ENCODE results near the gene SLC45A1. TPM values are rescaled to one million over a fixed set of nuclear protein-coding genes. Genes with fewer than 3 reads are reported as not detected.

Gene SLC45A1
- total and polyA plus RNA-seq, 8 donors, result 1.1 to 3.0 (median 2.4) TPM; not detected in 3

DNA sequence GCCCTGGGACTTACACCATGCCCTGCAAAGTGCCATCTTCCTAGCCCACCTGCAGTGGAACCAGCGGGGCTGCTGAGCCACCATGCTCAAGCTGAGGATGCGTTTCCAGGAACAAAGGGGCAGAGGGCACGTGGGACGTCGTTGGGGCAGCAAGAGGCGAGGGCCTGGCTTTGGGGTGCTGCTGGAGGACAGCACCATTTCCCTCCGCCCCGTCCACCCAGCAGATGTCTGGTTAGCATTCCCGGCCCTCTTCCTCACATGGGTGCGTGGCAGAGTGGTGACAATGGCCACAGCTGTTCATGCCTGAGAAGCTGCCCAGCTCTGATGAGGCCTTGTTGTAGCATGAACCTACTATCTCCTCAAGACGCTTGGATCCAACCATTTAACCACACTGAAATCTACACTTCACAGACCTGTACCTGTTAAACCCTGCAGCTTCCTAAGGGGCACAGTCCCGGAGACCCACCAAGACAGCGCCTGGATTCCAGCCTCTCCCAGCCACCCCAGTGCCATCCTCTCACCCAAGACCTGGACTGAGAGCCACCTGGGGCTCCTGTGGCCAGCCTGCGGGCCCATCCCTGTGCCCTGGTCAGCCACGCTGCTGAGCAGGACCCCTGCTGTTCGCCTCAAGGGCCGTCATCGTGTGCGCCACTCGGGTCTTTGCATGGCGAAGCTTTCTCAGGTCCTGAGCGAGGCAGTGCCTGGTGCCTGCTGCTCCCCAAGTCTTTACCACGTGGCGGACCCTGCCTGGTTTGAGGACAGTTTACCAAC, 33.2 kb downstream of the SLC45A1 start:
- H3K9me3 ChIP-seq, result no peaks in the 10 kb centered on the region
- peak overlapping the region in 3 of 5 donors; percentile 31 to 80 (median 78) for H3K27ac ChIP-seq
- TF ChIP-seq POLR2A (IDR thresholded peaks at IDR 0.05) (no peak), POLR2AphosphoS5 (IDR thresholded peaks at IDR 0.05) (no peak), EP300 (IDR thresholded peaks at IDR 0.05) (no peak)
- TF ChIP-seq, protein P1, sequence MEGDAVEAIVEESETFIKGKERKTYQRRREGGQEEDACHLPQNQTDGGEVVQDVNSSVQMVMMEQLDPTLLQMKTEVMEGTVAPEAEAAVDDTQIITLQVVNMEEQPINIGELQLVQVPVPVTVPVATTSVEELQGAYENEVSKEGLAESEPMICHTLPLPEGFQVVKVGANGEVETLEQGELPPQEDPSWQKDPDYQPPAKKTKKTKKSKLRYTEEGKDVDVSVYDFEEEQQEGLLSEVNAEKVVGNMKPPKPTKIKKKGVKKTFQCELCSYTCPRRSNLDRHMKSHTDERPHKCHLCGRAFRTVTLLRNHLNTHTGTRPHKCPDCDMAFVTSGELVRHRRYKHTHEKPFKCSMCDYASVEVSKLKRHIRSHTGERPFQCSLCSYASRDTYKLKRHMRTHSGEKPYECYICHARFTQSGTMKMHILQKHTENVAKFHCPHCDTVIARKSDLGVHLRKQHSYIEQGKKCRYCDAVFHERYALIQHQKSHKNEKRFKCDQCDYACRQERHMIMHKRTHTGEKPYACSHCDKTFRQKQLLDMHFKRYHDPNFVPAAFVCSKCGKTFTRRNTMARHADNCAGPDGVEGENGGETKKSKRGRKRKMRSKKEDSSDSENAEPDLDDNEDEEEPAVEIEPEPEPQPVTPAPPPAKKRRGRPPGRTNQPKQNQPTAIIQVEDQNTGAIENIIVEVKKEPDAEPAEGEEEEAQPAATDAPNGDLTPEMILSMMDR (IDR thresholded peaks at IDR 0.05), result no peak
- peaks cover 24 to 39% (median 35%) of the 10 kb centered on the region in 4 donors for H3K36me3 ChIP-seq
- no peaks in the 10 kb centered on the region for H3K27me3 ChIP-seq
- DNase-seq, result peak in 1 of 2 donors; percentile 16
- no peak overlapping the region for H3K4me3 ChIP-seq
- intact Hi-C loops (cut with DNase I; ENCODE audit: low total_unique reads), result no loop called here
- 79 to 86% (median 85%) methylated on average over 22 to 24 of the region's 24 CpGs for WGBS, 5 donors
- peaks cover 9 to 64% (median 27%) of the 10 kb centered on the region in 4 donors for H3K4me1 ChIP-seq

DNA sequence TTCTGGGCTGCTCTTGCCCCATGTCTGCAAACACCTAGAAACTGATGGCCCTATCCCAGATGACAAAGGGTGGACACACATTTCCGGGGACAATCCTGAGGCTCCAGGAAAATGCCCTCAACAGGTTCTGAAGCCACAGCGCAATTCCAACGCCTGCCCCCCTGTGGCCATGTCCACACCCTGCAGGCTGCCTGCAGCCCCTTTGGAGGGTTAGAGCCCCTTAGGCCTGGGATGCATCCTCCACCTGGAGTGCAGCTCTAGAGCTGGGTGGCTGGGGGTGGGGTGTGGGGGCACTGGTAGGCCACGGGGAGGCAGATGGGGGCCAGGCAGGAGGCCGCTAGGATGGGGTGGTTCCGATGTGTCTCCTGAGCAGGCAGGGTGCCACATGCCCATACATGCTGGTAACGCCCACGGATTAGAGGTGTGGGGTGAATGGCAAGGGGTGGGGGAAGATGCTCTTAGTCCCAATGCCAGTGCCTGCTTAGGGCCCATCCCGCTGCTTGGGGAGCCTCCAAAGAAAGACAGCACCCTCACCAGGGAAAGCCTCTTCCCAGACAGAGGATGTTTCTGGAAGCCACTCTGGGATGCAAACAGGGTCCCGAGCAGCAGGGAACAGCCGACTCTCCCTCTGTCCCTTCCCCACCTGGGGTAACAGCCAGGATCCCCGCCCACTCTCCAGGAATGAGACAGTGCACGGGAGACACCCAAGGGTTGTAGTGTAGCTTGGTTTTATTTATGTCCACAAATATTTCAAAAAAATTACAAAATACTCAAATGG, 34.0 kb downstream of the SLC45A1 start:
- Histone ChIP-seq H3K36me3 (peaks cover 32 to 47% (median 43%) of the 10 kb centered on the region in 4 donors), H3K4me1 (peaks cover 9 to 57% (median 27%) of the 10 kb centered on the region in 4 donors), H3K27ac (peak overlapping the region in 3 of 5 donors; percentile 31 to 80 (median 78)), H3K27me3 (no peaks in the 10 kb centered on the region), H3K9me3 (no peaks in the 10 kb centered on the region), H3K4me3 (no peak overlapping the region)
- TF ChIP-seq, protein P1 (IDR thresholded peaks at IDR 0.05), result peak in 4 of 7 experiments; percentile 57 to 73 (median 60)
- TF ChIP-seq POLR2A (IDR thresholded peaks at IDR 0.05), result no peak
- 57 to 68% (median 66%) methylated on average over 12 to 13 of the region's 13 CpGs for WGBS, 5 donors
- intact Hi-C loops (cut with DNase I; ENCODE audit: low total_unique reads), result no loop called here
- peak in 1 of 2 donors; percentile 63 for DNase-seq

- TF ChIP-seq POLR2A (IDR thresholded peaks at IDR 0.05) (no peak), EP300 (IDR thresholded peaks at IDR 0.05) (no peak), POLR2AphosphoS5 (IDR thresholded peaks at IDR 0.05) (no peak)
- TF ChIP-seq, protein P1 (IDR thresholded peaks at IDR 0.05), result no peak
- no peak overlapping the region for H3K4me3 ChIP-seq
- intact Hi-C loops (cut with DNase I; ENCODE audit: low total_unique reads), result no loop called here
- peaks cover 38 to 53% (median 49%) of the 10 kb centered on the region in 4 donors for H3K36me3 ChIP-seq
- 49 to 58% (median 53%) methylated on average over 15 of the region's 15 CpGs for WGBS, 5 donors
- H3K27me3 ChIP-seq, result no peaks in the 10 kb centered on the region
- no peaks in the 10 kb centered on the region for H3K9me3 ChIP-seq
- peak overlapping the region in 4 of 5 donors; percentile 49 to 80 (median 71) for H3K27ac ChIP-seq
- H3K4me1 ChIP-seq, result peaks cover 9 to 61% (median 28%) of the 10 kb centered on the region in 4 donors
- DNase-seq, result no peak
Observed at GRCh38 chr1:8352471-8352845, 34.5 kb downstream of the SLC45A1 start.
